ENCODE measurements around the gene XPC.

XPC gene

GRCh38 chr3:14208168-14208567 lies 29.8 kb upstream of the XPC start:
- DNase-seq (ENCODE audit: low read depth), result no peak

- DNase-seq (ENCODE audit: low read depth), result no peak
These were observed 28.3 kb upstream of the XPC start for GRCh38 chr3:14206548-14207177.

GRCh38 chr3:14204515-14205284 lies 26.3 kb upstream of the XPC start:
- no peak for DNase-seq (ENCODE audit: low read depth)

- no peak for DNase-seq (ENCODE audit: low read depth)
These were observed 25.2 kb upstream of the XPC start for GRCh38 chr3:14203521-14204079.

- no peak for DNase-seq (ENCODE audit: low read depth)
These were observed 24.6 kb upstream of the XPC start for GRCh38 chr3:14202874-14203520.

- DNase-seq (ENCODE audit: low read depth), result no peak
These were observed 23.7 kb upstream of the XPC start for GRCh38 chr3:14201940-14202684.

GRCh38 chr3:14200841-14201240 lies 22.4 kb upstream of the XPC start:
- no peak for DNase-seq (ENCODE audit: low read depth)

- no peak for DNase-seq (ENCODE audit: low read depth)
These were observed 21.9 kb upstream of the XPC start for GRCh38 chr3:14200276-14200675.

GRCh38 chr3:14199641-14200040 lies 21.2 kb upstream of the XPC start:
- no peak for DNase-seq (ENCODE audit: low read depth)

GRCh38 chr3:14194865-14195264 lies 16.5 kb upstream of the XPC start:
- DNase-seq (ENCODE audit: low read depth), result no peak

GRCh38 chr3:14188041-14188754 lies 9.8 kb upstream of the XPC start:
- no peak for DNase-seq (ENCODE audit: low read depth)

GRCh38 chr3:14186854-14187458 lies 8.6 kb upstream of the XPC start:
- no peak for DNase-seq (ENCODE audit: low read depth)

GRCh38 chr3:14183015-14183577 lies 4.7 kb upstream of the XPC start:
- DNase-seq (ENCODE audit: low read depth), result no peak

- DNase-seq (ENCODE audit: low read depth), result no peak
These were observed 2.9 kb upstream of the XPC start for GRCh38 chr3:14181253-14181652.

- DNase-seq (ENCODE audit: low read depth), result no peak
These were observed 1.4 kb upstream of the XPC start for GRCh38 chr3:14179795-14180194.

GRCh38 chr3:14179114-14179465 lies 689 bp upstream of the XPC start:
- no peak for DNase-seq (ENCODE audit: low read depth)

- no peak for DNase-seq (ENCODE audit: low read depth)
These were observed 688 bp downstream of the XPC start for GRCh38 chr3:14177580-14178246.

GRCh38 chr3:14175383-14176037 lies 2.9 kb downstream of the XPC start:
- no peak for DNase-seq (ENCODE audit: low read depth)

- DNase-seq (ENCODE audit: low read depth), result no peak
These were observed 3.9 kb downstream of the XPC start for GRCh38 chr3:14174483-14174882.

GRCh38 chr3:14172496-14172895 lies 5.9 kb downstream of the XPC start:
- no peak for DNase-seq (ENCODE audit: low read depth)
